ENCODE results near the gene LMNTD2.

Gene LMNTD2

GRCh38 chr11:560305-561147, at the start of gene LMNTD2, which contains the start of gene RASSF7:
TSS of gene LMNTD2 (minus strand) at chr11:560738. CDS start at chr11:560716, 22 bp downstream.
TSS of gene RASSF7 (plus strand) at chr11:560970. CDS start at chr11:561769, 799 bp downstream.
- no peak for TF ChIP-seq CTCF (IDR thresholded peaks at IDR 0.05; ENCODE audit: insufficient read depth, low read length, poor library complexity, severe bottlenecking)
- Histone ChIP-seq H3K4me3 (replicated peaks; ENCODE audit: low read depth, low read length) (peak within 1 kb of the TSS; percentile 70), H3K27me3 (replicated peaks; ENCODE audit: control insufficient read depth, insufficient read depth, low read length) (peaks cover 2% of the 10 kb centered on the region), H3K36me3 (ENCODE audit: control insufficient read depth, insufficient read depth, low read length) (peaks cover 2% of the 10 kb centered on the region; the same call in 1 of the 2 replicates)
- peak; percentile 92 for DNase-seq (ENCODE audit: extremely low read depth, insufficient read length)

GRCh38 chr11:609341-609811, 48.8 kb upstream of the LMNTD2 start:
- TF ChIP-seq CTCF (IDR thresholded peaks at IDR 0.05; ENCODE audit: insufficient read depth, low read length, poor library complexity, severe bottlenecking): no peak
- Histone ChIP-seq H3K27me3 (replicated peaks; ENCODE audit: control insufficient read depth, insufficient read depth, low read length) (no peaks in the 10 kb centered on the region), H3K4me3 (replicated peaks; ENCODE audit: low read depth, low read length) (no peak overlapping the region), H3K36me3 (ENCODE audit: control insufficient read depth, insufficient read depth, low read length) (peaks cover 57% of the 10 kb centered on the region)
- no peak for DNase-seq (ENCODE audit: extremely low read depth, insufficient read length)

- no peak overlapping the region for H3K4me3 ChIP-seq (replicated peaks; ENCODE audit: low read depth, low read length)
- H3K27me3 ChIP-seq (replicated peaks; ENCODE audit: control insufficient read depth, insufficient read depth, low read length): no peaks in the 10 kb centered on the region
- no peak for TF ChIP-seq CTCF (IDR thresholded peaks at IDR 0.05; ENCODE audit: insufficient read depth, low read length, poor library complexity, severe bottlenecking)
- peaks cover 56% of the 10 kb centered on the region for H3K36me3 ChIP-seq (ENCODE audit: control insufficient read depth, insufficient read depth, low read length)
- DNase-seq (ENCODE audit: extremely low read depth, insufficient read length): no peak
These were observed 48.3 kb upstream of the LMNTD2 start for GRCh38 chr11:608791-609251.

GRCh38 chr11:607971-608659, 47.6 kb upstream of the LMNTD2 start:
- no peak for DNase-seq (ENCODE audit: extremely low read depth, insufficient read length)
- Histone ChIP-seq H3K4me3 (replicated peaks; ENCODE audit: low read depth, low read length) (no peak overlapping the region), H3K36me3 (ENCODE audit: control insufficient read depth, insufficient read depth, low read length) (peaks cover 53% of the 10 kb centered on the region), H3K27me3 (replicated peaks; ENCODE audit: control insufficient read depth, insufficient read depth, low read length) (no peaks in the 10 kb centered on the region)
- TF ChIP-seq CTCF (IDR thresholded peaks at IDR 0.05; ENCODE audit: insufficient read depth, low read length, poor library complexity, severe bottlenecking): no peak

- Histone ChIP-seq H3K4me3 (replicated peaks; ENCODE audit: low read depth, low read length) (no peak overlapping the region), H3K27me3 (replicated peaks; ENCODE audit: control insufficient read depth, insufficient read depth, low read length) (no peaks in the 10 kb centered on the region), H3K36me3 (ENCODE audit: control insufficient read depth, insufficient read depth, low read length) (peaks cover 44% of the 10 kb centered on the region)
- TF ChIP-seq CTCF (IDR thresholded peaks at IDR 0.05; ENCODE audit: insufficient read depth, low read length, poor library complexity, severe bottlenecking): no peak
- DNase-seq (ENCODE audit: extremely low read depth, insufficient read length): no peak
These were observed 46.7 kb upstream of the LMNTD2 start for GRCh38 chr11:607020-607780.

Measured in GM06990 (cell line).